ENCODE measurements around the gene IL22.

Gene IL22

DNA sequence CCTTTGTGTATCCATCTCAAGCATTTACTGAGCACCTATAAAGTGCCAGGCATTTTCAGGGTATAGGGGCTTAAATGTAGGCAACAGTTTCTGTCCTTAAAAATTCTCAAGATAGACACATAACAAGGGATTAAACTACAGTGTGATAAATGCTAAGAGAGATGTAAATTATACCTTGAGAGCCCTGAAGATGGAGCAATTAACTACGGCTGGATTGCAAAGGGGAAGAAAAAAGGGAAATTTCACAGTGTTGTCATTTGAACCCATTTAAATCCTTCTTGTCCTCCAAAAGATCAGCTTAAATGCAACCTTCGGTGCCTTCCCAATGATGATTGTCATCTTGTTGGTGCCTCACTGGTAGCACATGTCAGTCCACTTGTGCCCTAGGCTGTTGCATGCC is 16.3 kb downstream of the IL22 start (continued):
- TF ChIP-seq ZNF121 (tag by site-specific recombination; IDR thresholded peaks at IDR 0.05) = no peak

DNA sequence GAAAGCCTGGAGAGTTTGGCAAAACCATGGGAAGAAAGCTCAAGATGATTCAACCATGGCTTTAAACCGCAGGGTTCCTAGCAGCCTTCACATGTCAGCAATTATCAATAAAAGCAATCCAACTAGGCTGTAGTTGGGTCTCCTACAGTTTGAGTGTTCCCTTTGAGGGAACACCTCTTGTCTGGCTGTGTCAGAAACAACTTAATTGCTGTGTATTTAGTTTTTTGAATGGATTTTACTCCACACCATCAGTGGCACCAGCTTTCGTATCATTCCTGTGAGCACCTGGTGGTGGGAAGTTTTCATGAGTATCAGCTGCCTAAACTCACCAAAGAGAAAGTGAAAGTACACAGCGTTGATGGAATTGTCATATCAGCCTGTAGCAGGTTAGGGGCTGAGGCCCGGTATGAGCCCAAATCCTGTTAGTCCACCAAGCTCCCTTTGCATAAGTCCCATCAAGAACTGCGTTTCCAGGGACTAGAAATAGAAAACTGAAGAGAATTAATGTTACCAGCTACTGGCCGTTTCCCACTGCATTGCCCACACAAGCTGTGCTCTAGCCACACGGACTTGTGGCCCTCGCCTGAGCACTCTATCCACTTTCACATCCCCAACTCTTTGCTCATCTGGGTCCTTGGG is 16.9 kb downstream of the IL22 start:
- POLR2A ChIA-PET = no interaction called here
- H3K27ac ChIP-seq (ENCODE audit: extremely low read depth, low read depth, low read length) = no peak overlapping the region
- H3K4me3 ChIP-seq (ENCODE audit: low read depth, low read length) = no peak overlapping the region
- H3K9me3 ChIP-seq (ENCODE audit: control insufficient read depth, insufficient read depth, low read depth, low read length) = no peaks in the 10 kb centered on the region
- no peaks in the 10 kb centered on the region for H3K36me3 ChIP-seq (ENCODE audit: control insufficient read depth in 2 of 2, insufficient read depth in 1 of 2, low read length in 2 of 2)
- peaks cover 9% of the 10 kb centered on the region for H3K4me1 ChIP-seq (ENCODE audit: control insufficient read depth, insufficient read depth, low read length)
- peak; percentile 39 for TF ChIP-seq ZIC2 (tag by site-specific recombination; IDR thresholded peaks at IDR 0.05)
- TF ChIP-seq, protein P1, sequence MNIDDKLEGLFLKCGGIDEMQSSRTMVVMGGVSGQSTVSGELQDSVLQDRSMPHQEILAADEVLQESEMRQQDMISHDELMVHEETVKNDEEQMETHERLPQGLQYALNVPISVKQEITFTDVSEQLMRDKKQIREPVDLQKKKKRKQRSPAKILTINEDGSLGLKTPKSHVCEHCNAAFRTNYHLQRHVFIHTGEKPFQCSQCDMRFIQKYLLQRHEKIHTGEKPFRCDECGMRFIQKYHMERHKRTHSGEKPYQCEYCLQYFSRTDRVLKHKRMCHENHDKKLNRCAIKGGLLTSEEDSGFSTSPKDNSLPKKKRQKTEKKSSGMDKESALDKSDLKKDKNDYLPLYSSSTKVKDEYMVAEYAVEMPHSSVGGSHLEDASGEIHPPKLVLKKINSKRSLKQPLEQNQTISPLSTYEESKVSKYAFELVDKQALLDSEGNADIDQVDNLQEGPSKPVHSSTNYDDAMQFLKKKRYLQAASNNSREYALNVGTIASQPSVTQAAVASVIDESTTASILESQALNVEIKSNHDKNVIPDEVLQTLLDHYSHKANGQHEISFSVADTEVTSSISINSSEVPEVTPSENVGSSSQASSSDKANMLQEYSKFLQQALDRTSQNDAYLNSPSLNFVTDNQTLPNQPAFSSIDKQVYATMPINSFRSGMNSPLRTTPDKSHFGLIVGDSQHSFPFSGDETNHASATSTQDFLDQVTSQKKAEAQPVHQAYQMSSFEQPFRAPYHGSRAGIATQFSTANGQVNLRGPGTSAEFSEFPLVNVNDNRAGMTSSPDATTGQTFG (tag by site-specific recombination; IDR thresholded peaks at IDR 0.05; ENCODE audit: borderline replicate concordance) = no peak
- TF ChIP-seq ZNF660 (tag by site-specific recombination; IDR thresholded peaks at IDR 0.05) = no peak
- CTCF ChIA-PET = interaction anchor here (0.6 to 1.9 kb wide), 4 partner anchors 12 to 132 kb away, joined by 3 to 7 read pairs (median 4); no protein-coding TSS in a partner anchor

DNA sequence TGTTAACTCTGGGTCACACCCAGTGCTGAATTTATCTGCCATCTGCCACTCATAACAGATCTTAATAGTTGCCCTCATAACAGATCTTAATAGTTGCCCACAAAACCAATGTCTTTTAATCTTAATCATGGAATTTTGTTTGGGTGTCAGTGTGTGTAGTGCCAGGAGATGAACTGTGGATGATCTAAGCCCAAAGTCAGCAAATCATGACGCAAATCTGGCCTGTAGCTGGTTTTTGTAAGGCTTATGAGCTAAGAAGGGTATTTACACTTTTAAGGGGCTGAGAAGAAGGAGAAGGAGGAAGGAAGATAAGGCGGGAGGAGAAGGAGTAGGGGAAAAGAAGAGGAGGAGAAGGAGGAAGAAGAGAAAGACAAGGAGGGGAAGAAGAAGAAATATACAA is 17.8 kb downstream of the IL22 start:
- no peaks in the 10 kb centered on the region for H3K9me3 ChIP-seq (ENCODE audit: control insufficient read depth, insufficient read depth, low read depth, low read length)
- ChIA-PET CTCF (interaction anchor here (1.1 to 1.2 kb wide), 2 partner anchors 12 to 81 kb away, joined by 3 to 4 read pairs; no protein-coding TSS in a partner anchor), POLR2A (no interaction called here)
- H3K4me3 ChIP-seq (ENCODE audit: low read depth, low read length) = no peak overlapping the region
- no peak for TF ChIP-seq ZNF626 (tag by site-specific recombination; IDR thresholded peaks at IDR 0.05)
- no peak for TF ChIP-seq PRDM1 (tag by site-specific recombination; IDR thresholded peaks at IDR 0.05)
- no peak for TF ChIP-seq ZNF169 (tag by site-specific recombination; IDR thresholded peaks at IDR 0.05)
- TF ChIP-seq ZNF394 (tag by site-specific recombination; IDR thresholded peaks at IDR 0.05; ENCODE audit: borderline replicate concordance) = no peak
- no peak for TF ChIP-seq ZNF777 (tag by site-specific recombination; IDR thresholded peaks at IDR 0.05; ENCODE audit: borderline replicate concordance)
- TF ChIP-seq, protein P2, sequence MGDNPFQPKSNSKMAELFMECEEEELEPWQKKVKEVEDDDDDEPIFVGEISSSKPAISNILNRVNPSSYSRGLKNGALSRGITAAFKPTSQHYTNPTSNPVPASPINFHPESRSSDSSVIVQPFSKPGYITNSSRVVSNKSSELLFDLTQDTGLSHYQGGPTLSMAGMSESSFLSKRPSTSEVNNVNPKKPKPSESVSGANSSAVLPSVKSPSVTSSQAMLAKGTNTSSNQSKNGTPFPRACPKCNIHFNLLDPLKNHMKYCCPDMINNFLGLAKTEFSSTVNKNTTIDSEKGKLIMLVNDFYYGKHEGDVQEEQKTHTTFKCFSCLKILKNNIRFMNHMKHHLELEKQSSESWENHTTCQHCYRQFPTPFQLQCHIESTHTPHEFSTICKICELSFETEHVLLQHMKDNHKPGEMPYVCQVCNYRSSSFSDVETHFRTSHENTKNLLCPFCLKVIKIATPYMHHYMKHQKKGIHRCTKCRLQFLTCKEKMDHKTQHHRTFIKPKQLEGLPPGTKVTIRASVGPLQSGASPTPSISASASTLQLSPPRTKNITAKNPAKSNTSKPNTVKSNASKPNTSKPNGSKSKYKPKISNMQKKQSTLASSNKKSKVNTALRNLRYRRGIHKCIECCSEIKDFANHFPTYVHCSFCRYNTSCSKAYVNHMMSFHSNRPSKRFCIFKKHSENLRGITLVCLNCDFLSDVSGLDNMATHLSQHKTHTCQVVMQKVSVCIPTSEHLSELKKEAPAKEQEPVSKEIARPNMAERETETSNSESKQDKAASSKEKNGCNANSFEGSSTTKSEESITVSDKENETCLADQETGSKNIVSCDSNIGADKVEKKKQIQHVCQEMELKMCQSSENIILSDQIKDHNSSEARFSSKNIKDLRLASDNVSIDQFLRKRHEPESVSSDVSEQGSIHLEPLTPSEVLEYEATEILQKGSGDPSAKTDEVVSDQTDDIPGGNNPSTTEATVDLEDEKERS (tag by site-specific recombination; IDR thresholded peaks at IDR 0.05) = no peak
- H3K27ac ChIP-seq (ENCODE audit: extremely low read depth, low read depth, low read length) = no peak overlapping the region
- H3K4me1 ChIP-seq (ENCODE audit: control insufficient read depth, insufficient read depth, low read length) = peaks cover 9% of the 10 kb centered on the region
- no peaks in the 10 kb centered on the region for H3K36me3 ChIP-seq (ENCODE audit: control insufficient read depth in 2 of 2, insufficient read depth in 1 of 2, low read length in 2 of 2)

DNA sequence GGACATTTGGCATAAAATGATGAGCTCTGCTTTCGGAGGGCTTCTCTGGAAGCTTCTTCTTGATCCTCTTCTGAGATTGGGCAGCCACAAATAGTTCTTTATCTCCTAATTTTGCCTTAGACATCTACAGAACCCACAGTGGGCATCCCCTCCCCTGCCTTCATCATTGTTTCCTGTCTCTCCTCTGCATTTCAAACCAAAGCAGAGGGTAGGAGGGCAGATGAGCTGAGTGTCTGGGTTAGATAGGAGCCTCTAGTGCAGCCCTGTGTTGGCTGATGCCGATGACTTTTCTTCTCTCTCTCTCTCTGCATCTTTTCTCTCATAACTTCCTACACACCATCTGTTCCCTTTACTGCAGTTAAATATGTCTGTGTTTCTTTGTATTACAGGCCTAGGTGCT is 19.3 kb downstream of the IL22 start:
- Histone ChIP-seq H3K4me3 (ENCODE audit: low read depth, low read length) (no peak overlapping the region), H3K27ac (ENCODE audit: extremely low read depth, low read depth, low read length) (no peak overlapping the region), H3K36me3 (ENCODE audit: control insufficient read depth in 2 of 2, insufficient read depth in 1 of 2, low read length in 2 of 2) (no peaks in the 10 kb centered on the region), H3K9me3 (ENCODE audit: control insufficient read depth, insufficient read depth, low read depth, low read length) (no peaks in the 10 kb centered on the region), H3K4me1 (ENCODE audit: control insufficient read depth, insufficient read depth, low read length) (no peaks in the 10 kb centered on the region)
- TF ChIP-seq TCF7L2 (IDR thresholded peaks at IDR 0.05; ENCODE audit: borderline replicate concordance, low read depth, low read length) (no peak), ZNF223 (tag by site-specific recombination; IDR thresholded peaks at IDR 0.05) (no peak), ZNF302 (tag by site-specific recombination; IDR thresholded peaks at IDR 0.05; ENCODE audit: low read depth) (no peak), ZBTB20 (tag by site-specific recombination; IDR thresholded peaks at IDR 0.05) (no peak), REPIN1 (tag by site-specific recombination; IDR thresholded peaks at IDR 0.05; ENCODE audit: low read depth) (no peak), ZNF24 (tag by site-specific recombination; IDR thresholded peaks at IDR 0.05) (no peak), ZBTB8A (tag by site-specific recombination; IDR thresholded peaks at IDR 0.05) (no peak), MZF1 (tag by site-specific recombination; IDR thresholded peaks at IDR 0.05; ENCODE audit: borderline replicate concordance) (no peak), ZNF2 (tag by site-specific recombination; IDR thresholded peaks at IDR 0.05) (no peak), ZNF16 (tag by site-specific recombination; IDR thresholded peaks at IDR 0.05; ENCODE audit: low read depth) (no peak), ZNF521 (tag by site-specific recombination; IDR thresholded peaks at IDR 0.05) (no peak)
- TF ChIP-seq, protein P3, sequence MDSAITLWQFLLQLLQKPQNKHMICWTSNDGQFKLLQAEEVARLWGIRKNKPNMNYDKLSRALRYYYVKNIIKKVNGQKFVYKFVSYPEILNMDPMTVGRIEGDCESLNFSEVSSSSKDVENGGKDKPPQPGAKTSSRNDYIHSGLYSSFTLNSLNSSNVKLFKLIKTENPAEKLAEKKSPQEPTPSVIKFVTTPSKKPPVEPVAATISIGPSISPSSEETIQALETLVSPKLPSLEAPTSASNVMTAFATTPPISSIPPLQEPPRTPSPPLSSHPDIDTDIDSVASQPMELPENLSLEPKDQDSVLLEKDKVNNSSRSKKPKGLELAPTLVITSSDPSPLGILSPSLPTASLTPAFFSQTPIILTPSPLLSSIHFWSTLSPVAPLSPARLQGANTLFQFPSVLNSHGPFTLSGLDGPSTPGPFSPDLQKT (IDR thresholded peaks at IDR 0.05; ENCODE audit: borderline replicate concordance, low read depth, low read length) = no peak
- POLR2A ChIA-PET = no interaction called here
- CTCF ChIA-PET = interaction anchor here (0.9 to 1.6 kb wide), 4 partner anchors 10 to 83 kb away, joined by 3 to 6 read pairs (median 4); no protein-coding TSS in a partner anchor
